Aorta (tissue), 5 donors: Measurements from ENCODE around the gene STK39. TPM values are rescaled to one million over a fixed set of nuclear protein-coding genes. Genes with fewer than 3 reads are reported as not detected.

Experiments
- ATAC-seq: fragments of 200-7000 bp; cut with Tn5 transposase; one replicate; pipeline ENCODE4 v1.9.1; 2022; ENCODE audit warnings: moderate library complexity; ENCODE audit not compliant: low FRiP score
- DNase-seq, 2 donors: peaks; one replicate each; pipeline ENCODE4 v3.0.0-alpha.2; 2020
- H3K27ac ChIP-seq, 2 donors: one replicate each; pipeline ENCODE4 v1.5.1; 2013; ENCODE audit warnings: low read length in 2 of 2, mild to moderate bottlenecking in 2 of 2, moderate library complexity in 2 of 2, control low read depth in 1 of 2, inconsistent platforms in 1 of 2, low read depth in 1 of 2
- H3K27me3 ChIP-seq, 2 donors: one replicate each; pipeline ENCODE4 v1.6.1; 2013; ENCODE audit warnings: control low read depth in 1 of 2, low read length in 1 of 2, mild to moderate bottlenecking in 1 of 2, moderate library complexity in 1 of 2; ENCODE audit not compliant: insufficient read depth in 2 of 2, control insufficient read depth in 1 of 2
- H3K36me3 ChIP-seq, 2 donors: one replicate each; pipeline ENCODE4 v1.6.1; 2013; ENCODE audit warnings: control low read depth in 1 of 2, low read length in 1 of 2, mild to moderate bottlenecking in 1 of 2; ENCODE audit not compliant: insufficient read depth in 2 of 2, control insufficient read depth in 1 of 2
- H3K4me1 ChIP-seq, 2 donors: one replicate each; pipeline ENCODE4 v1.6.1; 2013; ENCODE audit warnings: low read length in 2 of 2, control low read depth in 1 of 2, mild to moderate bottlenecking in 1 of 2, moderate library complexity in 1 of 2; ENCODE audit not compliant: insufficient read depth in 2 of 2, control insufficient read depth in 1 of 2
- H3K4me3 ChIP-seq, 2 donors: one replicate each; pipeline ENCODE4 v1.5.1; 2013; ENCODE audit warnings: low read length in 2 of 2, control low read depth in 1 of 2, mild to moderate bottlenecking in 1 of 2
- H3K9me3 ChIP-seq: one replicate; pipeline ENCODE4 v1.6.1; 2013; ENCODE audit warnings: mild to moderate bottlenecking, low read length; ENCODE audit not compliant: control insufficient read depth
- WGBS, 2 donors: extraction: QIAGEN DNeasy Blood & Tissue Kit; methylation state at CpG; one replicate each; pipeline ENCODE4 v1.1.7; 2013; 5-methylcytosine and 5-hydroxymethylcytosine counted together
- intact Hi-C, 2 donors: fragments of 100-400 bp; cut with DNase I; formaldehyde crosslinking; loops; one replicate each; pipeline versions ENCODE4 v1.14.2 to v1.15.0; 2022
- polyA plus RNA-seq, 2 donors: library from polyadenylated mRNA; stranded (reverse); fragments of 200-250 nt; gene quantifications; one replicate each; pipeline ENCODE4 v1.2.3, GENCODE V29; 2013
- total RNA-seq, 2 donors: library from RNA; stranded (reverse); fragmentation: NEBNext Ultra II Directional; extraction: Animal tissue kit (Norgen Biotek cat#: 25700); gene quantifications; one replicate each; pipeline ENCODE4 v1.2.1, GENCODE V29; 2021
- donor health status: healthy with polysubstance abuse.
- donor health status: Bipolar disorder and iron deficiency.
- donor health status: DM: no; HTN: no; CAD: no.
- donor health status: DM: no; HTN: no; CAD: no.
- donor health status: DM: yes; HTN: yes; CAD: no.

The STK39 gene
- total and polyA plus RNA-seq, 4 donors, result 7.1 to 17.7 (median 14.4) TPM

DNA sequence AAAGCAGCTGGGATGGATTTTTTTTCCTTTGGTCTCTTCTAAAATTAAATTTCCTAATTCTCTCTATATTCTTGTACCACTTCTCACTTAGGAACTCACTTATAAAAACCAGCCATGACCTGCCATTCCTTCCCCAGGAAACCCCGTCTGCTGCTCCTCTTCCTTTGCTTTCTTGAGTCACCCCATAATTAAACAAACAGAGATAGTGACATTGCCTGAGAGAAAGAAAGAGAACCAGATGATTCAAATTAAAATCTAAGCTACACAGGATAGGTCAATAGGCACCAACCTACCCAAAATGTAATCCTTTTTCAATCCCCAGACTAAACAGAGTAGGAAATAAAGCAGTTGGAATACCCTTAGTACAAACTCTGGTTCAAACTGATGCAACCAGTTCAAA lies 9.7 kb downstream of the STK39 start:
- H3K27me3 ChIP-seq, result no peaks in the 10 kb centered on the region
- no peaks in the 10 kb centered on the region for H3K9me3 ChIP-seq
- no peaks in the 10 kb centered on the region for H3K36me3 ChIP-seq
- ATAC-seq, result no peak
- no peak for DNase-seq
- intact Hi-C loops, result no loop called here
- H3K27ac ChIP-seq, result no peak overlapping the region
- WGBS, 2 donors, result 89 to 94% methylated on average over 1 of the region's 1 CpG
- H3K4me3 ChIP-seq, result no peak overlapping the region
- peaks cover 3 to 5% of the 10 kb centered on the region in 2 donors for H3K4me1 ChIP-seq

GRCh38 chr2:168234407-168235085 lies 12.8 kb downstream of the STK39 start:
- Histone ChIP-seq H3K4me1 (peaks cover 0 to 3% of the 10 kb centered on the region in 2 donors), H3K27ac (no peak overlapping the region), H3K27me3 (no peaks in the 10 kb centered on the region), H3K4me3 (no peak overlapping the region), H3K9me3 (no peaks in the 10 kb centered on the region), H3K36me3 (no peaks in the 10 kb centered on the region)
- intact Hi-C loops, result no loop called here
- ATAC-seq (no peak), DNase-seq (no peak)
- 68 to 82% methylated on average over 2 of the region's 2 CpGs for WGBS, 2 donors

DNA sequence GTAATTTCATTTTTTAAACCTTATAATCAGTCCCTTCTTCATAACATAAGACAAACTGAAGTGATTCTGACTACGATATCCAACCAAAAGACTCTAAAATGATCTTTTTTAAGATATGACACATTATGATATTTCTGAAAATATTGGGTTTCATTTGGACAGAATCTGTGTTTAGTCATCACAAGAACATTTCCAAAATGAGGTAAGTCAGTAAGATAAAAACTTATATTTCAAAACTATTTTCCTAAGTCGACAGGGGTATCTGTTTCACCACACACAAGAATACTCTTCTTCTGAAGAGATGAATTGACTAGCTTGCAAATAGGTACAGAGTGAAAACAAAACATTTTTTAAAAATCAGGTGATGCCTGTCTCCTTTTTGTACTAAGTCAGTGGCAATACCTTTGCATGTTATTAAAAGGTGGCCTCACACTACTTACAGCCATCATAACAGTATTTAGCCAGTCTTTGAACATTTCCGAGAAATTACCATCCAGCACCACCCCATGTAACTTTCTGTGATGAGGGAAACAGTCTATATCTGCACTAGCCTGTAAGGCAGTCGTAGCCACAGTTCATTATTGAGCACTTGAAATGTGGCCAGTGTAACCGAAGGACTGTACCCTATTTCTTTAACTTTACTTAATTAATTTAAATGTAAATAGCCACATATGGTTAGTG lies 13.5 kb downstream of the STK39 start:
- H3K27me3 ChIP-seq, result no peaks in the 10 kb centered on the region
- intact Hi-C loops, result no loop called here
- H3K4me3 ChIP-seq, result no peak overlapping the region
- H3K9me3 ChIP-seq, result no peaks in the 10 kb centered on the region
- no peaks in the 10 kb centered on the region for H3K36me3 ChIP-seq
- 32 to 33% methylated on average over 5 of the region's 5 CpGs for WGBS, 2 donors
- no peak overlapping the region for H3K27ac ChIP-seq
- DNase-seq, result no peak
- peaks cover 0 to 3% of the 10 kb centered on the region in 2 donors for H3K4me1 ChIP-seq
- no peak for ATAC-seq

- DNase-seq (no peak), ATAC-seq (no peak)
- no peak overlapping the region for H3K27ac ChIP-seq
- H3K4me3 ChIP-seq, result no peak overlapping the region
- H3K36me3 ChIP-seq, result no peaks in the 10 kb centered on the region
- peaks cover 0 to 3% of the 10 kb centered on the region in 2 donors for H3K4me1 ChIP-seq
- no peaks in the 10 kb centered on the region for H3K9me3 ChIP-seq
- H3K27me3 ChIP-seq, result no peaks in the 10 kb centered on the region
- 9 to 19% methylated on average over 2 of the region's 2 CpGs for WGBS, 2 donors
- intact Hi-C loops, result no loop called here
Observed at GRCh38 chr2:168233166-168233565, 14.2 kb downstream of the STK39 start.

GRCh38 chr2:168231609-168232241 lies 15.7 kb downstream of the STK39 start:
- 84 to 85% methylated on average over 7 of the region's 7 CpGs for WGBS, 2 donors
- Histone ChIP-seq H3K27me3 (no peaks in the 10 kb centered on the region), H3K27ac (no peak overlapping the region), H3K9me3 (no peaks in the 10 kb centered on the region), H3K36me3 (no peaks in the 10 kb centered on the region), H3K4me1 (peaks cover 0 to 3% of the 10 kb centered on the region in 2 donors), H3K4me3 (no peak overlapping the region)
- no peak for DNase-seq
- no peak for ATAC-seq
- intact Hi-C loops, result no loop called here

DNA sequence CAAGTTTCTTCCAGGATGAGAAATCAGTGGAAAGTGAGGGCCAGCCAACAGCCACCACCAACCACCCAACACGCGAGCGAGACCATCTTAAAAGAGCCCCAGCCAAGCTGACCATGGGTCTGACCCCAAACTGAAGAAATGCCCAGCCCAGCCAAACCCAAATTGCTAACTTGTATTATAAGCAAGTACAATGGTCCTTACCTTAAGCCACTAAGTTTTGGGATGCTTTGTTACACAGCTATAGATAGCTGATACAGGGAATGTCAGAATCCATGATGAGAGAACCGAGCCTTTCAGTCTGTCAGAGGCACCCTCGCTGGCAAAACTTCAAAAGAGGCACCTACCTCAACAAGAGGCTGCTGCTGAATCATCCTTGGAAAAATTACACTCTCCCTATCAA lies 17.0 kb downstream of the STK39 start:
- ATAC-seq (no peak), DNase-seq (no peak)
- Histone ChIP-seq H3K4me3 (no peak overlapping the region), H3K4me1 (peaks cover 0 to 3% of the 10 kb centered on the region in 2 donors), H3K27ac (no peak overlapping the region), H3K36me3 (no peaks in the 10 kb centered on the region), H3K27me3 (no peaks in the 10 kb centered on the region), H3K9me3 (no peaks in the 10 kb centered on the region)
- intact Hi-C loops, result no loop called here
- 97 to 98% methylated on average over 5 of the region's 5 CpGs for whole genome bisulfite sequencing, 2 donors

- H3K4me3 ChIP-seq, result no peak overlapping the region
- intact Hi-C loops, result no loop called here
- DNase-seq (no peak), ATAC-seq (no peak)
- H3K9me3 ChIP-seq, result no peaks in the 10 kb centered on the region
- no peaks in the 10 kb centered on the region for H3K27me3 ChIP-seq
- no peak overlapping the region for H3K27ac ChIP-seq
- 96 to 97% methylated on average over 2 of the region's 2 CpGs for WGBS, 2 donors
- H3K36me3 ChIP-seq, result no peaks in the 10 kb centered on the region
- H3K4me1 ChIP-seq, result no peaks in the 10 kb centered on the region
Observed at GRCh38 chr2:168224346-168224745, 23.0 kb downstream of the STK39 start.

- Histone ChIP-seq H3K4me1 (peaks cover 0 to 1% of the 10 kb centered on the region in 2 donors), H3K9me3 (no peaks in the 10 kb centered on the region), H3K4me3 (no peak overlapping the region), H3K27me3 (no peaks in the 10 kb centered on the region), H3K36me3 (no peaks in the 10 kb centered on the region), H3K27ac (no peak overlapping the region)
- WGBS, 2 donors, result 84 to 86% methylated on average over 3 of the region's 3 CpGs
- intact Hi-C loops, result no loop called here
- no peak for DNase-seq
- no peak for ATAC-seq
Observed at GRCh38 chr2:168222088-168222487, 25.3 kb downstream of the STK39 start.
